Memory B cell (primary cell): Measurements from ENCODE around the gene EPB41L2.
"Not testable (repeated sequence)": the region's sequence is repeated elsewhere in the genome, so short reads cannot be mapped to it uniquely, and the experiment has no call there.

Experiments
- ATAC-seq: fragments of 150-1000 bp; cut with Tn5 transposase; 2 replicates; pipeline ENCODE4 v1.10.0; 2021; ENCODE audit warnings: low read depth, mild to moderate bottlenecking, moderate library complexity
- DNase-seq, 2 donors: peaks; one replicate each; pipeline ENCODE4 v3.0.0; 2022; ENCODE audit warnings: low spot score in 2 of 2
- H3K27ac Mint-ChIP-seq: one replicate; pipeline ENCODE4 v1.8.0; 2022; ENCODE audit warnings: mild to moderate bottlenecking, moderate library complexity, mixed read lengths
- H3K27me3 Mint-ChIP-seq: one replicate; pipeline ENCODE4 v1.8.0; 2022; ENCODE audit warnings: mixed read lengths
- H3K36me3 Mint-ChIP-seq: one replicate; pipeline ENCODE4 v1.8.0; 2022; ENCODE audit warnings: mild to moderate bottlenecking, mixed read lengths
- H3K4me1 Mint-ChIP-seq: one replicate; pipeline ENCODE4 v1.8.0; 2022; ENCODE audit warnings: mixed read lengths
- H3K4me3 Mint-ChIP-seq: one replicate; pipeline ENCODE4 v1.8.0; 2022; ENCODE audit warnings: mild to moderate bottlenecking, moderate library complexity, mixed read lengths
- H3K9me3 Mint-ChIP-seq: one replicate; pipeline ENCODE4 v1.8.0; 2022; ENCODE audit warnings: mixed read lengths

EPB41L2 gene

DNA sequence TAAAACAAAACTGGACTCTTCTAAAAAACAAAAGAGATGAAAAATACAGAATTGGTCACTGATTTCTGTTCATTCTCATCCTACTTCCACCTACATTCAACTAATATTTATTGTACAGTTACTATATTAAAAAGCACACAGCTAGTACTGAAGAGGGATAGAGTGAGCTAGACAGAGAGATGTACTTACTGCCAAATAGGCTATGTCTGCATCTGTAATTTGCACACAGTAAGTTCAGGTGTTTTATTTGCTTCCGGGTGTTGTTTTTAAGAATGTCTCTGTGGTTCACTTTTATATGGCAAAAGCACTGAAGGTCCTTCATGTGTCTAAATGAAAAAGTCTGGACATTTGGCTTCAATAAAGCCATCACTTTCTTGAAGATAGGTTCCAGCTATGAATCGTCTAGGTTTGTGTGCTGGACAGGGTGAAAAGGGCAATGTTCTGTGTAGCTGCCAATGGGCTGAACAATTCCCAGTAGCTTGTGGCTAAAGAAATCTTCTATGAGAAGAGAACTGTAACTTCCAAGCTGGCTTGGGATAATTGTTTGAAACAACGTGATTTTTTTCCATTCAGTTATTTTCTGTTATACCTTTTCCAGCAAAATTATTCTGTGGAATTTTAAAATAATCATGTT is 47.3 kb downstream of the EPB41L2 start:
- Mint-ChIP-seq H3K27me3 (no peaks in the 10 kb centered on the region), H3K36me3 (peaks cover 2% of the 10 kb centered on the region), H3K27ac (peak overlapping the region; percentile 45), H3K4me1 (peaks cover 3% of the 10 kb centered on the region), H3K4me3 (no peak overlapping the region), H3K9me3 (no peaks in the 10 kb centered on the region)
- ATAC-seq: no peak
- no peak for DNase-seq

DNA sequence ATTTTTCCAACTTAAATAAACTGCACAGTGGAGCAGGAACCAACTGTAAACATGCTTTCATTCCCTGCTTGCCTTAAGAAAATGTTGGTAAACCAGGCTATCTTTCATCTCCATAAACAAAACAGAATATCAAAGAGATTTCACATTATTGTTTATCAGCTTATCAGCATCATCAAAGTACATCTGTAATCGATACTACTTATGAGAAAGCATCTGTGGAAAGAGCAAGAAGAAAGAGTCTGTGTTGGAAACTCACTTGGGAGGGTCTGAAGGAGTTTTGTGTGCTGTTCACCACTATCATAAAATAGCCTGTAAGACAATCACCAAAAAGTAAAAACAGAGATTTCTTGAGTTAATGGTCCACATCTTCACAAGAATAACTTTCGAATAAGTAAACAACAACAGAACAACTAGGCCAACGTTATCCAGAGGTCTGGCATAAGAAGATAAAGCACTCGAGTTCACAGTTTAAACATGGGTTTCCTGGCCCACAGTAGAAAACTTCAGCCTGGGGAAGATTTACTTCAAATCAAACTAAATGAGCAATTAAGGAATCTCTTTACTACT is 47.9 kb downstream of the EPB41L2 start:
- DNase-seq: no peak
- peaks cover 3% of the 10 kb centered on the region for H3K4me1 Mint-ChIP-seq
- no peaks in the 10 kb centered on the region for H3K9me3 Mint-ChIP-seq
- peak overlapping the region; percentile 45 for H3K27ac Mint-ChIP-seq
- H3K27me3 Mint-ChIP-seq: no peaks in the 10 kb centered on the region
- no peak overlapping the region for H3K4me3 Mint-ChIP-seq
- ATAC-seq: no peak
- peaks cover 2% of the 10 kb centered on the region for H3K36me3 Mint-ChIP-seq

DNA sequence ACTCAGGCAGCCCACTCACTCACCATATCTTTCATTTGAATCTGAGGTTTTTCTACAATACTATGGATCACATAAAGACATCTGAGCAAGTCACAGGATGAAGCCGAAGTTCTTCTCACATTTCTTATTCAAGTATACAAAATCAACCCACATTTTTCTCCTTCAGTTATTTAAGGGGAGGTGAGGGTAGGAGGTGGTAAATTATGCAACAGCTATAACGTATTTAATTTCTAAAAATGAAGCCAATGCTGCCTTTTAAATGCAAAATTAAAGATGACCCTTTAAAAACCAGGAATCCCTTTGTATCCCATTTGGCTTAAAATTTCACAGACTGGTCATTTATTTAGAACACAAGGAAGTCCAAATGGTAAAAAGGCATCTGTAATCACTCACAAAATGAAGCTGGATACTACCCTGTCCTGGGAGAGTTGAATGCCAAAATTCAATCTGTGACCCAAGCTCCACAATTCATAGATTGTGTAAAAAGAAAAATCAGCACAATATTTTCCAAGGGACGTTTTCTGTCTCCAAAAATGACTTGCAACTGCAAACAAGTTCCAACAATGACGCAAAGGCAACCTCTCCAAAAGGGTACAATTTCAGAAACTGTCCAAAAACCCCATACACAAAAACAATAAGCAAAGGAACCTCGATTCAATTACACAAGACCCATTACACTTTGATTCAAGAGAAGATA is 48.8 kb downstream of the EPB41L2 start:
- no peak overlapping the region for H3K4me3 Mint-ChIP-seq

DNA sequence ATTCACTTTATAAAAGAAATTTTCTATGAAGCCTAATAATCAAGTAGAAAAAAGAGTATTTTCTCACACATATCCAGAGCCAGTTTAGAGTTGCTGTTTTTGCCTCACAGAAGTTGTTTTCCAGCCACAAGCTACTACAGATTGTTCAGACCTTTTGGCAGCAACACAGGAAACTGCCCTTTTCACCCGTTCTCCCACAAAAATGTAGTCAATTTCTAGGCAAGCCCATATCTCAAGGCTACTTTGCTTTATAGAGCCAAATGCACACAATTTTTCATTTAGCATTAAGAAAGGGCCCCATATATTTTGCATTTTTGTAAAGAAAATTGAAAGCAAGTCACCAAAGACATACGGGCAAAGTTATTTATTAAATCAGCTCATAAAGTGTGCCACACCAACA is 49.5 kb downstream of the EPB41L2 start:
- DNase-seq: no peak
- Mint-ChIP-seq H3K27ac (no peak overlapping the region), H3K4me1 (peaks cover 3% of the 10 kb centered on the region), H3K9me3 (peaks cover 4% of the 10 kb centered on the region), H3K4me3 (no peak overlapping the region), H3K36me3 (peaks cover 12% of the 10 kb centered on the region), H3K27me3 (no peaks in the 10 kb centered on the region)
- ATAC-seq: no peak

More for the DNA sequence above, 48.8 kb downstream of the EPB41L2 start:
- Mint-ChIP-seq H3K9me3 (peaks cover 2% of the 10 kb centered on the region), H3K27ac (no peak overlapping the region), H3K27me3 (no peaks in the 10 kb centered on the region), H3K36me3 (peaks cover 8% of the 10 kb centered on the region), H3K4me1 (peaks cover 3% of the 10 kb centered on the region)
- DNase-seq (no peak), ATAC-seq (no peak)

DNA sequence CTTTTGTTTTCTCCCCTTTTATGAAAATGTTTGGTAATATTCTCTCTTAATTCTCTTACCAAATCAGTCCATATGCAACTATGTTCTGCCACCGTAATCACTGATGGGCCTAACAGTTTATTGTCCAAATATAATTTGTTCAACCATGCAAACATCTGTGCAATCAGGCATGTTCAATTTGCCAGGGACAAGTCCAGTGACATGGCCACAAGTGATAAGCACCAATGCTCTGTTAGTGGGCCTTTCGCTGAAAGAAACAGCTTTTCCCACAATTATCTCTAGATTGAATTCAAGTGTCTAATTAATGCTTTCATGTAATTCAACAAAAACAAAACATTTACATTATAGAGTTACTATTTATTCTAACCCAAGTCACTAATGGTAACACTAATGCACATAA is 53.3 kb downstream of the EPB41L2 start:
- H3K9me3 Mint-ChIP-seq: peaks cover 15% of the 10 kb centered on the region
- H3K36me3 Mint-ChIP-seq: peaks cover 25% of the 10 kb centered on the region
- H3K4me3 Mint-ChIP-seq: no peak overlapping the region
- H3K4me1 Mint-ChIP-seq: peaks cover 11% of the 10 kb centered on the region
- DNase-seq (no peak), ATAC-seq (no peak)
- H3K27me3 Mint-ChIP-seq: no peaks in the 10 kb centered on the region
- H3K27ac Mint-ChIP-seq: no peak overlapping the region

DNA sequence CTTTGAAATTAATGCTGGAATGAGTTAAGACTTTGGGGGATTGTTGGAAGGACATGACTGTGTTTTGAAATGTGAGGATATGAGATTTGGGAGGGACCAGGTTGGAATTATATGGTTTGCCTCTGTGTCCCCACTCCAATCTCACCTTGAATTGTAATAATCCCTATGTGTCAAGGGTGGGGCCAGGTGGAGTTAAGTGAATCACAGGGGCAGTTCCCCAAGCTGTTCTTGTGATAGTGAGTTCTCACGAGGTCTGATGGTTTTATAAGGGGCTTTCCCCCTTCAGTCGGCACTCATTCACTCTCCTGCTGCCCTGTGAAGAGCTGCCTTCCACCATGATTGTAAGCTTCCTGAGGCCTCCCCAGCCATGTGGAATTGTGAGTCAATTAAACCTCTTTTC is 54.1 kb downstream of the EPB41L2 start:
- not testable (repeated sequence) for DNase-seq, ATAC-seq, H3K27me3 Mint-ChIP-seq, H3K27ac Mint-ChIP-seq, H3K4me3 Mint-ChIP-seq
- peaks cover 15% of the 10 kb centered on the region for H3K9me3 Mint-ChIP-seq
- H3K36me3 Mint-ChIP-seq: peaks cover 25% of the 10 kb centered on the region
- peaks cover 11% of the 10 kb centered on the region for H3K4me1 Mint-ChIP-seq

DNA sequence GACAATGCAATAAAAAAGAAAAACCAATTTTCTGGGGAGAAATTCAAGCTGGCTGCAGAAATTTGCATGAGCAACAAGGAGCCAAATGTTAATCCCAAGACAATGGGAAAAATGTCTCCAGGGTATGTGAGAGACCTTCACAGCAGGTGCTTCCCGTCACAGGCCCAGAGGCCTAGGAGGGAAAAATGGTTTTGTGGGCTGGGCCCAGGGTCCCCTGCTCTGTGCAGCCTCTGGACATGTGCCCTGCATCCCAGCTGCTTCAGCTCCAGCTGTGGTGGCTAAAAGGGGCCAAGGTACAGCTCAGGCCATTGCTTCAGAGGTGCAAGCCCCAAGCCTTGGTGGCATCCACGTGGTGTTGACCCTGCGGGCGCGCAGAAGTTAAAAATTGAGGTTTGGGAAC is 55.1 kb downstream of the EPB41L2 start:
- not testable (repeated sequence) for H3K4me3 Mint-ChIP-seq, ATAC-seq, H3K27me3 Mint-ChIP-seq, DNase-seq, H3K27ac Mint-ChIP-seq
- H3K36me3 Mint-ChIP-seq: peaks cover 25% of the 10 kb centered on the region
- peaks cover 15% of the 10 kb centered on the region for H3K4me1 Mint-ChIP-seq
- peaks cover 15% of the 10 kb centered on the region for H3K9me3 Mint-ChIP-seq

DNA sequence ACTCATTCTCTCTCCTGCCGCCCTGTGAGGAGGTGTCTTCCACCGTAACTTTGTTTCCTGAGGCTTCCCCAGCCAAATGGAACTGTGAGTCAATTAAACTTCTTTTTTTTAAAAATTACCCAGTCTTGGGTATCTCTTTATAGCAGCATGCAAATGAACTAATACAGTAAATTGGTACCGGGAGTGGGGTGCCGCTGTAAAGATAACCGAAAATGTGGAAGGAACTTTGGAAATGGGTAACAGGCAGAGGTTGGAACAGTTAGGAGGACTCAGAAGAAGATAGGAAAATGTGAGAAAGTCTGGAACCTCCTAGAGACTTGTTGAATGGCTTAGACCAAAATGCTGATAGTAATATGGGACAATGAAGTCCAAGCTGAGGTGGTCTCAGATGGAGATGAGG is 55.8 kb downstream of the EPB41L2 start:
- H3K4me3 Mint-ChIP-seq: no peak overlapping the region
- DNase-seq (no peak), ATAC-seq (no peak)
- peaks cover 25% of the 10 kb centered on the region for H3K36me3 Mint-ChIP-seq
- peaks cover 15% of the 10 kb centered on the region for H3K9me3 Mint-ChIP-seq
- no peaks in the 10 kb centered on the region for H3K27me3 Mint-ChIP-seq
- H3K4me1 Mint-ChIP-seq: peaks cover 15% of the 10 kb centered on the region
- no peak overlapping the region for H3K27ac Mint-ChIP-seq

DNA sequence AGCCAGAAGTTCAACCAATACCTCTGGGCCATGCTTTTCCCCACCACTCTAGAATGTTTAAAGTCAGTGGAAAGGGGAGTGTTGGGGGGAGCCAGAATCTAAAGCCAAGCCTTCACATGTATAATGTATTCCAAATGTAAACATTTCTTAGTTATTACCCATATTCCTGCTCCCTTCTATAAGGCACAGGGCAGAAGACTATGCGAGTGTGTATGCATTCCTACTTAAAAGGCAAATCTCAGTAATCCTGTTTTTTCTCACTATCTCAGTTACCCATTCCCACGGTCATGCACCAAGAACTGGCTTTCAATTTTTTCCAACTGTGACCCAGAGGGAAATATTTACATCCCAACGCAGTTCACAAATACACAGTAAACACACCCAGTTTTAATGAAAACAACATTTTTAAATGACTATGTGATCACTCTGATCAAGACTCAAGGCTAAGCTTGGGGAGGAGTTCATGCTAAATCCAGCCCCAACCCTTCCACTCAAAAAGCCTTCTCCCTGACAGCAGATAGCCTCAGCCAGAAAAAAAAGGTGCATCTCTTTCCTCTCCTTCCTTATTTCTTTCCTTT is 57.5 kb downstream of the EPB41L2 start:
- Mint-ChIP-seq H3K9me3 (peaks cover 15% of the 10 kb centered on the region), H3K4me1 (peaks cover 20% of the 10 kb centered on the region), H3K36me3 (peaks cover 23% of the 10 kb centered on the region), H3K4me3 (no peak overlapping the region), H3K27me3 (no peaks in the 10 kb centered on the region), H3K27ac (no peak overlapping the region)
- DNase-seq: no peak
- no peak for ATAC-seq

DNA sequence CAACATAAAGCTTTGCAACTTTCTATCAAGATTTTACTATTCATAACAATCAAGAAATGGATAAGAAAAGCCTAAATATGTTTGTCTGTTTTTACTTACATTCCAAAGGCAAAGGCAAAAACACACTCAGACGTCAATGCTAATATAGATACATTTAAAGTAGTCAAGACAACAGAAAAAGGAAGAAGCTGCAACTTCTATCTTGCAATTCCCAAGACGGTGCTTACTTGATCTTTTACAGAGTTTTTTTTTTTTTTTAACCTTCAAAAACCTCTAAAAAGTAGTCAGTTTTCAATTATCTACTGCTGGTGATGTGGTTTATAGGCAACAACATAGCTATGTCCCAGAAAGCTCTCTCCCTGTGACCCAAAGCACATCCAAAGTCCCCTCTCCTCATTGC is 58.1 kb downstream of the EPB41L2 start:
- Mint-ChIP-seq H3K27me3 (no peaks in the 10 kb centered on the region), H3K9me3 (peaks cover 15% of the 10 kb centered on the region), H3K4me3 (no peak overlapping the region), H3K27ac (no peak overlapping the region), H3K4me1 (peaks cover 20% of the 10 kb centered on the region), H3K36me3 (peaks cover 21% of the 10 kb centered on the region)
- DNase-seq: no peak
- no peak for ATAC-seq

DNA sequence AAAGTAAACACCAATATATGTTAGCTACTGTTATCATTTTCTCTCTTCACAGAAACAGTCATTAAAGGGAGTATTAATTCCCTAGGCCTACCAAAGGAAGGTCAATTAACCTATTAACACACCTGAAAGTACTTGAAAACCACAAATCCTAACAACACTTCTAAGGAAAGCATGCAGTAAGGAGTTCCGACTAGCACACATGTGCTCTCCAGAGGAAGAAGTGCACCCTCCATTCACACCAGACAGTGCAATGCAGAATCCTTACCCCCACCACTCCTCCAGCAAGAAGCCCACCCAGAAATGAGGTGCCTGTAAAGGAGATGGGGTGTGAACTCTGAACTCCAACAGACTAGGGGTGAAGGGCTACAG is 58.7 kb downstream of the EPB41L2 start:
- Mint-ChIP-seq H3K9me3 (peaks cover 12% of the 10 kb centered on the region), H3K27ac (no peak overlapping the region), H3K27me3 (no peaks in the 10 kb centered on the region), H3K4me3 (no peak overlapping the region), H3K36me3 (peaks cover 17% of the 10 kb centered on the region), H3K4me1 (peaks cover 20% of the 10 kb centered on the region)
- DNase-seq (no peak), ATAC-seq (no peak)

DNA sequence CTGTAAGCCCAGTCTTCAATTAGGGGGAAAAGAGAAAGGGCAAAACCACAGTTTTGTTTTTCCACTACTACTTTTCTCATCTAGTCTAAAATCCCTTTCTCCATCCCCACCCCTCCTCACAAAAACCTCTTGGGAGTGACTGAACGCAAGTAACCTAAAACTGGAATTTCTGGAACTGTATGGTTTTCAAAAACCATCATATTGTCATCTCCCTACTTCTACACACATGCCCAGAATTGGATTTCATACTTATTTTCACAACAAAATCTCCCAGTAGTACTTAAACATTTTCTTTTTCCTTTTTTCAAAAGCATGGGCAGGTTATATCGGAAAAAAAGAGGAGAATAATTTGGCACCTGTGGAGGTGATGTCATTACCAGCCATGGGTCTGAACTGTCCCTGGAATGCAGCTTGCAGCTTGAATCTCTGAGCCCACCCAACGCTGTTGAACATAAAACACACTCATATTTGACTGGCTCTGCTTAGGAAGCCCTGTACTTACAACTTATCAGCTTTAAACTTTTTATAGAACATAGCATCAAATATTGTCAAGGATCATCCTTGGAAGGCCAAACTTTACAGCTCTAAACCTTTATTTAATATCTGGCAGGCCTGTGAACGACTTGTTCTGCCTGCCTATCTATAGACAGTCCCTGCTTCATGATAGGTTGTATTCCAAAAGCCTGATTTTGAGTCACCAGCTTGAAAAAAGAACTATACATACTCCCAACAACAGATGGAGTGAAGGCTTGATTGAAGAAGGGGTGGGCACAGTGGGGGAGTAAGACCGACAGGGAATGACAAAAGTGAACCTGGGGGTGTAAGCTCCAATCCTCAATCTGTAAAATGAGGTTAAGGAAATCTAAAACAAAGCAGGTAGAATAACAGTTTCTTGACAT is 59.3 kb downstream of the EPB41L2 start:
- Mint-ChIP-seq H3K36me3 (peaks cover 15% of the 10 kb centered on the region), H3K4me1 (peaks cover 23% of the 10 kb centered on the region), H3K4me3 (no peak overlapping the region), H3K27ac (no peak overlapping the region), H3K27me3 (no peaks in the 10 kb centered on the region), H3K9me3 (peaks cover 11% of the 10 kb centered on the region)
- ATAC-seq (no peak), DNase-seq (no peak)

DNA sequence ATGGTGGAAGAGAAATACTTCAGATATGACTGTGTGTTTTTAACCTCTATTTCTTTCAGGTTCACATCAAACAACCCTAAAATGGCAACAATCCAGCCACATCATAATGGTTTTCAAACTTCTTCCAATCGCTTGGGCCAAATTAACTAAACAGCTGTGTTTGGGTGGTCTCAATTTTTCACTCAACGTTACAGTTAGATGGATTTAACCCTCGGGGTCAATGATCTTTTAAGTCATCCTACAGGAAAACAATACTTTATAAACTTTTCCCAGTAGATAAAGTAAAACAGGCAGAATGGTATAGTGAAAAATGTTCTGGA is 60.4 kb downstream of the EPB41L2 start:
- H3K9me3 Mint-ChIP-seq: peaks cover 9% of the 10 kb centered on the region

More for the DNA sequence above, 60.4 kb downstream of the EPB41L2 start:
- no peak overlapping the region for H3K4me3 Mint-ChIP-seq
- DNase-seq (no peak), ATAC-seq (no peak)
- peaks cover 23% of the 10 kb centered on the region for H3K4me1 Mint-ChIP-seq
- peaks cover 12% of the 10 kb centered on the region for H3K36me3 Mint-ChIP-seq
- no peaks in the 10 kb centered on the region for H3K27me3 Mint-ChIP-seq
- H3K27ac Mint-ChIP-seq: no peak overlapping the region
